ENCODE data around the gene CDX1.
"Not testable (repeated sequence)": the region's sequence is repeated elsewhere in the genome, so short reads cannot be mapped to it uniquely, and the experiment has no call there.

CDX1 gene

DNA sequence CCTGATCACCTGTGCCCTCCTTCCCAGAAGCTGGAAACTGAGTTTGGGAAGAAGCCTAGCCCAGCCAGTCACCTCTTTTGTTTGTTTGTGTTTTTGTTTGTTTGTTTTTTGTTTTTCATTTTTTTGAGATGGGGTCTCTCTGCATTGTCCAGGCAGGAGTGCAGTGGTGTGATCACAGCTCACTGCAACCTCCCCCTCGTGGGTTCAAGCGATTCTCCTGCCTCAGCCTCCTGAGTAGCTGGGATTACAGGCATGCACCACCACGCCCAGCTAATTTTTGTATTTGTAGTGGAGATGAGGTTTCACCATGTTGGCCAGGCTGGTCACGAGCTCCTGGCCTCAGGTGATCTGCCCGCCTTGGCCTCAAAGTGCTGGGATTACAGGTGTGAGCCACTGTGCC lies 67.1 kb downstream of the CDX1 start:
- DNase-seq (ENCODE audit: low read depth in 2 of 2): not testable (repeated sequence)
